Gastroesophageal sphincter (tissue), 4 donors: Measurements from ENCODE around the gene NCF4. TPM values are rescaled to one million over a fixed set of nuclear protein-coding genes. Genes with fewer than 3 reads are reported as not detected.

Experiments
- ATAC-seq: fragments of 150-250 bp; one replicate; pipeline ENCODE4 v1.9.1; 2016; ENCODE audit warnings: mild to moderate bottlenecking, moderate library complexity
- H3K27ac ChIP-seq, 4 donors: fragments of 200-600 bp; sonication (generic) in 3 of 4; 1 replicate in 3 of 4; 2 replicates in 1 of 4; pipeline ENCODE4 v1.5.1; 2016 to 2019
- H3K27me3 ChIP-seq: fragments of 200-600 bp; sonication (generic); one replicate; pipeline ENCODE4 v1.5.1; 2019
- H3K36me3 ChIP-seq, 2 donors: fragments of 200-600 bp; sonication (generic); one replicate each; pipeline ENCODE4 v1.5.1; 2019; ENCODE audit warnings: control low read depth in 1 of 2
- H3K4me1 ChIP-seq, 3 donors: fragments of 200-600 bp; sonication (generic); 1 replicate in 2 of 3; 2 replicates in 1 of 3; pipeline ENCODE4 v1.5.1; 2016 to 2019; ENCODE audit warnings: control low read depth in 2 of 3
- H3K4me3 ChIP-seq, 2 donors: fragments of 200-600 bp; sonication (generic); one replicate each; pipeline ENCODE4 v1.5.1; 2019; ENCODE audit warnings: mild to moderate bottlenecking in 1 of 2, moderate library complexity in 1 of 2
- H3K9me3 ChIP-seq, 3 donors: fragments of 200-600 bp; sonication (generic); one replicate each; pipeline ENCODE4 v1.5.1; 2017 to 2019; ENCODE audit warnings: control low read depth in 2 of 3
- EP300 ChIP-seq: sonication (generic); formaldehyde crosslinking; IDR thresholded peaks from one replicate; pipeline ENCODE4 v1.6.1; 2017; ENCODE audit warnings: antibody characterized with exemption, mild to moderate bottlenecking
- POLR2A ChIP-seq, 2 donors: fragments of 450-650 bp; IDR thresholded peaks; one replicate each; pipeline ENCODE4 v1.6.1; 2017; ENCODE audit warnings: antibody characterized with exemption in 2 of 2, mild to moderate bottlenecking in 2 of 2, moderate library complexity in 1 of 2
- POLR2AphosphoS5 ChIP-seq: sonication (generic); formaldehyde crosslinking; IDR thresholded peaks from one replicate; pipeline ENCODE4 v1.6.1; 2017; ENCODE audit warnings: antibody characterized with exemption
- WGBS, 2 donors: methylation state at CpG; one replicate each; pipeline ENCODE4 v1.1.5; 2018; ENCODE audit warnings: low coverage in 1 of 2; 5-methylcytosine and 5-hydroxymethylcytosine counted together
- total RNA-seq, 4 donors: library from RNA; depleted of rRNA; stranded (reverse); fragments of >200 nt; gene quantifications; one replicate each; pipeline ENCODE4 v1.1.0, GENCODE V29; 2016

NCF4 gene
- total RNA-seq, 4 donors from 2014 or later: 5.4 to 20.5 (median 10.6) TPM

DNA sequence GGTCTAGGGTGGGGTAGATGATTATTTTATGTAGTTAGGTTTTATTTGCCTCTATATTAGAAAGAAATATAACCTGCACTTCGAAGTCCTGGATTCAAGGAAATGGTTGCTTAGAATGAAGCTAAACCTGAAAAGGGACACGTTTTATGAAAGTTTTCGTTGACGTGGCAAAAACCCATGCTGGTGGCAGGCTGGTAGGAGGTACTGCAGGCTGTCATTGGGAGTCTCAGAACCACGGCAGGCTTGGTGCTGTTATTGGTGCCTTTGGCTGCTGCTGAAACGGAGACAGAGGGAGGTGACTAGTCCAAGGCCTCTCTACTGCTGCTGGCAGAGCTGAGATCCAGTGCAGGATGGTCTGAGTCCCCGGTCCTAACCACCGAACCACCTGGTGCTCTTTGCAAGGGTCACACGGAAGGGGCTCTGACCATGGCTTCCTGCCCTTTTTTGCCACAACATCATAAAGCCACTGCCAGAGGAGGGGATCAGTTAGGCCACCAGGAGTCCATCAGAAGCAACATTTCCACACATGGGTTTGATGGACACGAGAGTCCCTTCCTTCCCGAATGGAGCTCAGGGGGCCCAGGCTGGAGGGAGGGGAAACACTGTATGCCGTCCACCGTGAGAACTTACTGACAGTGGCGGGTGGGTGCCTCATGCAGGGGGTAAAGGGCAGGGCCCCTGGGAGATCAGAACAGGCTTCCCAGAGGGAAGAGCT lies 66.1 kb downstream of the NCF4 start:
- 77 to 97% methylated on average over 4 to 6 of the region's 14 CpGs for WGBS, 2 donors
- no peak for ATAC-seq
- H3K4me3 ChIP-seq: no peak overlapping the region

More for the DNA sequence above, 66.1 kb downstream of the NCF4 start:
- TF ChIP-seq POLR2A (IDR thresholded peaks at IDR 0.05) (no peak), POLR2AphosphoS5 (no peak), EP300 (no peak)
- peaks cover 77% of the 10 kb centered on the region for H3K27me3 ChIP-seq
- H3K36me3 ChIP-seq: no peaks in the 10 kb centered on the region
- peaks cover 0 to 7% (median 0%) of the 10 kb centered on the region in 3 donors for H3K4me1 ChIP-seq
- no peaks in the 10 kb centered on the region for H3K9me3 ChIP-seq
- H3K27ac ChIP-seq: no peak overlapping the region

Other genes starting within 250 kb of the NCF4 start
- not detected for gene CACNG2, start 157.3 kb upstream of the NCF4 start, total RNA-seq
- gene IFT27, start 84.9 kb upstream of the NCF4 start, total RNA-seq: 10 to 100 TPM; 16.3 to 27.6 (median 18.4) TPM
- gene PVALB, start 44.0 kb upstream of the NCF4 start, total RNA-seq: not detected
- gene CSF2RB, start 52.6 kb downstream of the NCF4 start, total RNA-seq: 10 to 100 TPM in 1 of 4 donors, 1 to 10 TPM in 3; 1.4 to 12.0 (median 4.0) TPM
- gene TST, start 158.4 kb downstream of the NCF4 start, total RNA-seq: 10 to 100 TPM; 19.1 to 38.7 (median 31.7) TPM
- 100 to 1,000 TPM; 102 to 144 (median 113) TPM for gene MPST, start 158.7 kb downstream of the NCF4 start, total RNA-seq
- gene KCTD17, start 190.7 kb downstream of the NCF4 start, total RNA-seq: 10 to 100 TPM; 23.3 to 33.2 (median 29.3) TPM
- gene TMPRSS6, start 248.7 kb downstream of the NCF4 start, total RNA-seq: not detected